OCI-LY7 (cell line): ENCODE results near the gene FSIP1. TPM values are rescaled to one million over a fixed set of nuclear protein-coding genes. Genes with fewer than 3 reads are reported as not detected.

Experiments used
- BruUV-seq: library from RNA; stranded (reverse); fragments of 400-500 nt; replicated peaks from 2 replicates; lab custom pipeline; 2021; lab: Mats Ljungman, UMichigan
- CTCF ChIA-PET: fragments of 300-600 bp; sonication (Branson Sonifier 250); formaldehyde crosslinking; loops from one replicate; lab custom pipeline; 2022; ENCODE audit warnings: antibody characterized with exemption; ENCODE audit not compliant: unreplicated experiment; lab: Charles Lee
- POLR2A ChIA-PET: fragments of 300-600 bp; sonication (Branson Sonifier 250); formaldehyde crosslinking; loops from one replicate; lab custom pipeline; 2022; ENCODE audit warnings: antibody characterized with exemption; lab: Charles Lee
- DNase-seq: peaks from one replicate; pipeline ENCODE4 v3.0.0-alpha.2; 2015; ENCODE audit warnings: low spot score
- H2AFZ ChIP-seq: fragments of 200-600 bp; sonication (generic), shearing (Covaris generic); 2 replicates; pipeline ENCODE4 v1.6.1; 2014; ENCODE audit warnings: mild to moderate bottlenecking, antibody characterized with exemption, low read length, moderate library complexity
- H3K27ac ChIP-seq: fragments of 200-600 bp; sonication (generic); 2 replicates; pipeline ENCODE4 v1.5.1; 2014; ENCODE audit warnings: mixed run types, low read depth, mild to moderate bottlenecking, moderate library complexity, low read length, inconsistent platforms; ENCODE audit not compliant: poor library complexity, severe bottlenecking
- H3K36me3 ChIP-seq: fragments of 200-600 bp; sonication (generic); 2 replicates; pipeline ENCODE4 v1.6.1; 2014; ENCODE audit warnings: mild to moderate bottlenecking, antibody characterized with exemption, low read length, moderate library complexity, mixed read lengths; ENCODE audit not compliant: insufficient read depth
- H3K4me1 ChIP-seq: fragments of 200-600 bp; sonication (generic); 2 replicates; pipeline ENCODE4 v1.5.1; 2014; ENCODE audit warnings: mild to moderate bottlenecking, low read length; ENCODE audit not compliant: insufficient read depth, poor library complexity, severe bottlenecking
- H3K4me2 ChIP-seq: fragments of 200-600 bp; sonication (generic); 2 replicates; pipeline ENCODE4 v1.6.1; 2014; ENCODE audit warnings: mild to moderate bottlenecking, low read length
- H3K4me3 ChIP-seq: fragments of 200-600 bp; sonication (generic); 2 replicates; pipeline ENCODE4 v1.5.1; 2014; ENCODE audit warnings: mild to moderate bottlenecking, low read depth, low read length; ENCODE audit not compliant: poor library complexity, severe bottlenecking
- H3K79me2 ChIP-seq: fragments of 200-600 bp; sonication (generic); 2 replicates; pipeline ENCODE4 v1.6.1; 2016; ENCODE audit warnings: low read depth, mild to moderate bottlenecking, low read length, moderate library complexity, mixed read lengths; ENCODE audit not compliant: insufficient read depth
- H3K9me2 ChIP-seq: fragments of 200-600 bp; sonication (generic); 2 replicates; pipeline ENCODE4 v1.6.1; 2016; ENCODE audit warnings: mild to moderate bottlenecking, low read length, mixed read lengths; ENCODE audit not compliant: insufficient read depth
- H3K9me3 ChIP-seq: fragments of 200-600 bp; sonication (generic); 2 replicates; pipeline ENCODE4 v1.6.1; 2014; ENCODE audit warnings: mild to moderate bottlenecking, mixed run types, low read length, mixed read lengths
- H4K20me1 ChIP-seq: fragments of 200-600 bp; sonication (generic); 2 replicates; pipeline ENCODE4 v1.6.1; 2014; ENCODE audit warnings: mild to moderate bottlenecking, antibody characterized with exemption, low read length, moderate library complexity, mixed read lengths; ENCODE audit not compliant: insufficient read depth
- EZH2phosphoT487 ChIP-seq: fragments of 200-600 bp; sonication (generic); IDR thresholded peaks from 2 replicates; pipeline ENCODE4 v1.6.1; 2018; ENCODE audit warnings: low read depth, borderline replicate concordance, mild to moderate bottlenecking, mixed run types, antibody characterized with exemption, low read length, moderate library complexity, mixed read lengths
- intact Hi-C: fragments of 100-400 bp; cut with micrococcal nuclease; formaldehyde crosslinking; loops from one replicate; pipeline ENCODE4 v1.10.0; 2022; ENCODE audit not compliant: unreplicated experiment
- total RNA-seq, 2 experiments: library from RNA; depleted of rRNA in 1 of 2; stranded (reverse); fragments of >200 nt in 1 of 2; shearing (Covaris generic) in 1 of 2; gene quantifications; 2 replicates each; pipeline ENCODE4 v1.2.3, GENCODE V29; 2014 to 2022
- TF ChIP-seq, protein P1 (sequence below): fragments of 200-600 bp; sonication (generic); conservative IDR thresholded peaks from 2 replicates; pipeline ENCODE4 v1.5.1; 2014; ENCODE audit warnings: mild to moderate bottlenecking, antibody characterized with exemption, low read length, moderate library complexity, mixed read lengths

Gene FSIP1
- total RNA-seq, 2 experiments from 2014 or later: 0.28 to 0.65 TPM

DNA sequence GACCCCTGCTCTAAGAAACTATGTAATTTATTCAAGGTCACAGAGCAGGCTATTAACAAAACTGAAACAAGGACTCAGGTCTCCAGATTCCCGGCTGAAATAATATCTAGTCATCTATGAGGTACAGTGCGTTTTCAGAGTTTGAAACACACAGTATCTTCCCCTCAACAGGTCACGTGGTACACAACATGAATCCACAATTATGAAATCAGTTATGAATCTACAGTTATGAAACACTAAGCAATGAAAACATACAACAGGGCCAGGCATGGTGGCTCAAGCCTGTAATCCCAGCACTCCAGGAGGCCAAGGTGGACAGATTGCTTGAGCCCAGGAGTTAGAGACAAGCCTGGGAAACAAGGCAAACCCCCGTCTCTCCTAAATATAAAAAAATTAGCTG is 72.7 kb downstream of the FSIP1 start:
- intact Hi-C loops: no loop called here
- Histone ChIP-seq H3K9me3 (no peaks in the 10 kb centered on the region), H2AFZ (no peak overlapping the region)

DNA sequence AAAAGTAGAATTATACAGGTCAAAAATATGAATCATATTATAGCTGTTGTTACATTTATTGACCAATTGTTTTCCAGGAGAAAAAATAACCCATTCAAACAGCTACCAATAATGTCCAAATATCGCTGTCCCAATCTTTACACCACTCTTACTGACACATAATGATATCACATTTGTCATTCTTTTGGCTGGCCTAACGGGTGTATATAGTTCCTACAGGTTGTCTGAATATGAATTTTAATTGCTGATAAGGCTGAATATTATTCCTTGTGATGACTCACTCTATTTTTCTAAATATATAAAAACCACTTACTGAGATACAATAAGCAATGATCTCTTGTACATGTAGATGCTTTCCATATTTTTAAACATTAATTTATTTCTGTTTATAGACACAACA is 76.4 kb downstream of the FSIP1 start:
- no peak for DNase-seq
- BruUV-seq: no TSS peak
- POLR2A ChIA-PET: no interaction called here

More for the DNA sequence above, 72.7 kb downstream of the FSIP1 start:
- CTCF ChIA-PET: no interaction called here
- Histone ChIP-seq H3K9me2 (no peaks in the 10 kb centered on the region), H3K36me3 (no peaks in the 10 kb centered on the region), H4K20me1 (no peaks in the 10 kb centered on the region), H3K4me1 (no peaks in the 10 kb centered on the region), H3K4me2 (no peak overlapping the region), H3K27ac (no peak overlapping the region), H3K79me2 (no peaks in the 10 kb centered on the region), H3K4me3 (no peak overlapping the region)
- POLR2A ChIA-PET: interaction anchor here (0.6 kb wide), 1 partner anchor 15 kb away, joined by 5 read pairs; no protein-coding TSS in a partner anchor
- TF ChIP-seq, protein P1, sequence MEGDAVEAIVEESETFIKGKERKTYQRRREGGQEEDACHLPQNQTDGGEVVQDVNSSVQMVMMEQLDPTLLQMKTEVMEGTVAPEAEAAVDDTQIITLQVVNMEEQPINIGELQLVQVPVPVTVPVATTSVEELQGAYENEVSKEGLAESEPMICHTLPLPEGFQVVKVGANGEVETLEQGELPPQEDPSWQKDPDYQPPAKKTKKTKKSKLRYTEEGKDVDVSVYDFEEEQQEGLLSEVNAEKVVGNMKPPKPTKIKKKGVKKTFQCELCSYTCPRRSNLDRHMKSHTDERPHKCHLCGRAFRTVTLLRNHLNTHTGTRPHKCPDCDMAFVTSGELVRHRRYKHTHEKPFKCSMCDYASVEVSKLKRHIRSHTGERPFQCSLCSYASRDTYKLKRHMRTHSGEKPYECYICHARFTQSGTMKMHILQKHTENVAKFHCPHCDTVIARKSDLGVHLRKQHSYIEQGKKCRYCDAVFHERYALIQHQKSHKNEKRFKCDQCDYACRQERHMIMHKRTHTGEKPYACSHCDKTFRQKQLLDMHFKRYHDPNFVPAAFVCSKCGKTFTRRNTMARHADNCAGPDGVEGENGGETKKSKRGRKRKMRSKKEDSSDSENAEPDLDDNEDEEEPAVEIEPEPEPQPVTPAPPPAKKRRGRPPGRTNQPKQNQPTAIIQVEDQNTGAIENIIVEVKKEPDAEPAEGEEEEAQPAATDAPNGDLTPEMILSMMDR: no peak
- no peak for TF ChIP-seq EZH2phosphoT487
- BruUV-seq: no TSS peak
- no peak for DNase-seq

DNA sequence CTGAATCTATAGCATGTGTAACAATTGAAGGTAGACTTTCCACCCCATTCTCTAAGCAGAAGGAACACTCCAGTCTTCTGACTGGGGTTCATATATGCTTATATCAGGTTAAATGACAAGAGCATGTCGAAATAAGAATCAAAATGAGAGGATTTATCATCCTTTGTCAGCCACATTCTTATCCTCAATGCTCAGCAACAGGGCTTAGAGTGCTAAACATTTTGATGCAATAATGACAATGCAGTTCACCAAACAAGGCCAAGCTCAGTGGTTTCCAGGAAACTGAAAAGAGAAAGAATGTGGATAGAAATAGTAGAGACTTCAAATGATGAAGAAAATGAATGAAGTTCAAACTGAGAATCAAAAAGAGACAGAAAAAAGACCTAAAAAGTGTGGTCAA is 78.0 kb downstream of the FSIP1 start:
- Histone ChIP-seq H3K4me2 (no peak overlapping the region), H3K27ac (no peak overlapping the region), H3K9me2 (no peaks in the 10 kb centered on the region), H3K79me2 (no peaks in the 10 kb centered on the region), H3K4me1 (no peaks in the 10 kb centered on the region), H3K4me3 (no peak overlapping the region), H3K9me3 (no peaks in the 10 kb centered on the region), H3K36me3 (no peaks in the 10 kb centered on the region), H2AFZ (no peak overlapping the region), H4K20me1 (no peaks in the 10 kb centered on the region)
- intact Hi-C loops: no loop called here
- CTCF ChIA-PET: no interaction called here
- POLR2A ChIA-PET: interaction anchor here (0.7 kb wide), 1 partner anchor 62 kb away, joined by 3 read pairs; no protein-coding TSS in a partner anchor
- BruUV-seq: no TSS peak
- TF ChIP-seq, protein P1: no peak
- DNase-seq: no peak

More for the DNA sequence above, 76.4 kb downstream of the FSIP1 start:
- no peak for TF ChIP-seq EZH2phosphoT487
- TF ChIP-seq, protein P1: no peak
- Histone ChIP-seq H4K20me1 (no peaks in the 10 kb centered on the region), H3K27ac (no peak overlapping the region), H3K36me3 (no peaks in the 10 kb centered on the region), H3K4me3 (no peak overlapping the region), H3K9me2 (no peaks in the 10 kb centered on the region), H2AFZ (no peak overlapping the region), H3K79me2 (no peaks in the 10 kb centered on the region), H3K4me2 (no peak overlapping the region), H3K9me3 (no peaks in the 10 kb centered on the region), H3K4me1 (no peaks in the 10 kb centered on the region)
- CTCF ChIA-PET: no interaction called here
- intact Hi-C loops: no loop called here
